SK-N-SH (cell line): ENCODE data around the gene PHF12.

ENCODE experiments used
- CHD2 ChIP-seq: fragments of 150-350 bp; IDR thresholded peaks from 2 replicates; pipeline ENCODE4 v1.6.1; 2018; ENCODE audit warnings: low read length; ENCODE audit not compliant: partially characterized antibody
- POLR2AphosphoS5 ChIP-seq: IDR thresholded peaks from 2 replicates; pipeline ENCODE4 v1.6.1; 2012; ENCODE audit warnings: low read depth, low read length
- SIN3A ChIP-seq: IDR thresholded peaks from 2 replicates; pipeline ENCODE4 v1.6.1; 2012; ENCODE audit warnings: low read depth, mild to moderate bottlenecking, low read length, moderate library complexity, borderline replicate concordance
- YY1 ChIP-seq: IDR thresholded peaks from 2 replicates; pipeline ENCODE4 v1.4.0; 2012; ENCODE audit warnings: low read depth, mild to moderate bottlenecking
- TF ChIP-seq, protein P1 (sequence below): fragments of 200-600 bp; sonication (generic); IDR thresholded peaks from 2 replicates; pipeline ENCODE4 v1.6.1; 2017; ENCODE audit warnings: antibody characterized with exemption, mild to moderate bottlenecking, moderate library complexity
- TF ChIP-seq, protein P2 (sequence below): fragments of 150-350 bp; IDR thresholded peaks from 2 replicates; pipeline ENCODE4 v1.6.1; 2016; ENCODE audit warnings: mild to moderate bottlenecking, low read depth, low read length

DNA sequence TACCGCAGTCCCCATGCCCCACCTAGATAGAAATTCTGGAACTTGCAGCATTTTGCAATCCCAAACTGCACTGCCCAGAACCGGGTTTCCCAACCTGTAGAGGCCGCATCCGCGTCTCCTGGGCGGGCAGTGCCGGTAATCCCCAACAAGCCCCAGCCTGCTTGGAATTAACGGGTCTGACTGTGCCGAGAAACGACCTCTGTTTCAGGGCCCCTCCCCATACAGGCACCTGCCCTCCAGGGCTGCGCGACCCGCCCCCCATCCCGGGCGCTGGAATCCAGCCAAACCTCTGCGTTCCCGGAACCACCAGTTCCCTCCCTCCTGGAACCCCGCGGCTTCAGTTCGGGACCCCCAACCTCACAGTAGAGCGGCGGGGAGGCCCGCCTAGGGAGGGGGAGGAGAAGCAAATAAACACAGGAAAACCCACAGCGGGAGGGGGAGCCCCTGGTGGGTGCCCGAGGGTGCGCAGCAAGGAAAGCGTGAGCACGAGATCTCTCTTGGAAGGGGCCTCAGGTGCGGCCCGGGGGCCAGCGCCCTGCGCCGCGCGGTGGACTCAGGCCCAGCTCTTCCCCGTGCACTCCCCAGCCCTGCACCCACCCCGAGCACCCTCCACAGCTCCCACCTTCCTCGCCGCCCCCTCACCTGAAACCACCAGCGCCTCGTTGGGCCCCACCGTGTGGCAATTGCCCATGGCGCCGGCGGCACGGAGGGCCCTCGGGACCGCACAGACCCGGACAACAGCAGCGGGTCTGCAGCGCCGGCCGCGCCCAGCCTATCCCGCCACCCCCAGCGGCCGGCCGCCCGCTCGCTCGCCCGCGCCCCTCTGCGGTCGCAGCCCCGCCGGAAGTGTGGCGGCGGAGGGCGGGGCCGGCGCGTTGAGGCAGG, 54.2 kb downstream of the PHF12 start, which contains the start of gene FLOT2:
- 0 out of 2 replicates have a peak, but pooled peaks have one; percentile 33 for TF ChIP-seq YY1
- peak; percentile 59 for TF ChIP-seq POLR2AphosphoS5
- no peak for TF ChIP-seq CHD2
- TF ChIP-seq, protein P1, sequence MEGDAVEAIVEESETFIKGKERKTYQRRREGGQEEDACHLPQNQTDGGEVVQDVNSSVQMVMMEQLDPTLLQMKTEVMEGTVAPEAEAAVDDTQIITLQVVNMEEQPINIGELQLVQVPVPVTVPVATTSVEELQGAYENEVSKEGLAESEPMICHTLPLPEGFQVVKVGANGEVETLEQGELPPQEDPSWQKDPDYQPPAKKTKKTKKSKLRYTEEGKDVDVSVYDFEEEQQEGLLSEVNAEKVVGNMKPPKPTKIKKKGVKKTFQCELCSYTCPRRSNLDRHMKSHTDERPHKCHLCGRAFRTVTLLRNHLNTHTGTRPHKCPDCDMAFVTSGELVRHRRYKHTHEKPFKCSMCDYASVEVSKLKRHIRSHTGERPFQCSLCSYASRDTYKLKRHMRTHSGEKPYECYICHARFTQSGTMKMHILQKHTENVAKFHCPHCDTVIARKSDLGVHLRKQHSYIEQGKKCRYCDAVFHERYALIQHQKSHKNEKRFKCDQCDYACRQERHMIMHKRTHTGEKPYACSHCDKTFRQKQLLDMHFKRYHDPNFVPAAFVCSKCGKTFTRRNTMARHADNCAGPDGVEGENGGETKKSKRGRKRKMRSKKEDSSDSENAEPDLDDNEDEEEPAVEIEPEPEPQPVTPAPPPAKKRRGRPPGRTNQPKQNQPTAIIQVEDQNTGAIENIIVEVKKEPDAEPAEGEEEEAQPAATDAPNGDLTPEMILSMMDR, result peak; percentile 38
- TF ChIP-seq SIN3A, result no peak; the same call in 1 of the 2 replicates
- TF ChIP-seq, protein P2, sequence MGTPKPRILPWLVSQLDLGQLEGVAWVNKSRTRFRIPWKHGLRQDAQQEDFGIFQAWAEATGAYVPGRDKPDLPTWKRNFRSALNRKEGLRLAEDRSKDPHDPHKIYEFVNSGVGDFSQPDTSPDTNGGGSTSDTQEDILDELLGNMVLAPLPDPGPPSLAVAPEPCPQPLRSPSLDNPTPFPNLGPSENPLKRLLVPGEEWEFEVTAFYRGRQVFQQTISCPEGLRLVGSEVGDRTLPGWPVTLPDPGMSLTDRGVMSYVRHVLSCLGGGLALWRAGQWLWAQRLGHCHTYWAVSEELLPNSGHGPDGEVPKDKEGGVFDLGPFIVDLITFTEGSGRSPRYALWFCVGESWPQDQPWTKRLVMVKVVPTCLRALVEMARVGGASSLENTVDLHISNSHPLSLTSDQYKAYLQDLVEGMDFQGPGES, result no peak
